ENCODE results near the gene MOGAT3. TPM values are rescaled to one million over a fixed set of nuclear protein-coding genes. Genes with fewer than 3 reads are reported as not detected.

The MOGAT3 gene
- polyA plus RNA-seq (ENCODE audit: insufficient read length in 10 of 10): under 1 TPM in 2 of 10 donors, not detected in 8; 0.16 to 0.25 TPM
- long read RNA-seq, donor 1: 0 reads
- long read RNA-seq, donor 2: 0 reads
- long read RNA-seq, donor 3: 0 reads
- long read RNA-seq, donor 4: 0 reads
- long read RNA-seq, donor 5: 0 reads
- long read RNA-seq, donor 6: 0 reads
- long read RNA-seq, donor 7: 0 reads
- long read RNA-seq, donor 8: 0 reads
- long read RNA-seq, donor 9: 0 reads

DNA sequence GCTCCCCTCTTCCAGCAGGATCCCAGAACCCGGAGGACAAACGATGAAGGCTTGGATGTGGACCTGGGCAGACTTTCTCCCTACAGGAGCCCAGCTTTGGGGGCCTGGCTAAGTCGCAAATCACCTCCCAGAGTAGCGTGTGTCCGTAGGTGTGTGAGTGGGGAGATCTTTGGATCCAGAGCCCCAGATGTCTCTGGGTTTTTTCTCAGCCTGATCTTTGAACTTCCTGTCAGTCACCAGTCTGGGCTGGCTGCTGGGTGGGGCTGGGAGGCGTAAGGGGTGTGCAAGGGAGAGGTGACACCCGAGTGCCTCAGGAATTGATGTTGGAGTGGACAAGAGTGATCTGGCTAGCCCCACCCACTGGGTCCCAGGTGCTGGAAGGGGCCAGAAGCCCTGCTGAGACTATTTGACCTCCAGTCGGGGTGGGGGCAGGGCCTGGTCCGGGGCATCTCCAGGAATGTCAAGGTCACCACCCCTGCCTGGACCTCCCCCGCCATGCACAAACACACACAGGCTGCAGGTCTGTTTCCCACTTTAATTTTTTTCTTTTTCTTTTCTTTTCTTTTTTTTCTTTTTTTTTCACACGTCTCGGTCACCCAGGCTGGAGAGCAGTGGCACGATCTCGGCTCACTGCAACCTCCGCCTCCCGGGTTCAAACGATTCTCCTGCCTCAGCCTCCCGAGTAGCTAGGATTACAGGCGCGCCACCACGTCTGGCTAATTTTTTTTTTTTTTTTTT is at the start of gene MOGAT3:
Gene MOGAT3, minus strand, starts transcription at position 175 of the 738 bp plus-strand sequence. CDS start 182 bp downstream, outside the sequence.
- no peak for DNase-seq

DNA sequence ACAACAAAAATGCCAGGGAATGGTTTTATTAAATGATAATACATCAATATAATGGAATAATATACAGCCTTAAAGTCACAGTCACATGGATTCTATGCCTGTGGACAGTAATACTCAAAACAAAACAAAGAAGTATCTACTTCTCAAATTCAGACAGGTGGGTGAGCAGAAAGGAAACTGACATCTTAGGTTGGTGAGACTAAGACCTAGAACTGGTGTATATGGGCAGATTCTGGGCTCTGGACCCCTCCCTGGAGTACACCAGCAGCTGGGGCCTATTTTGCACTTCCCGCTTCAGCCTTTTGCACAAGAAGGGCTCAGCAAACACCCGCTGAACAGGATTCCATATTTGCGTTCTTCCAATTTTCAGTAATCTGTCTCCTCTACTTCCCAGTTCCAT is 49.5 kb upstream of the MOGAT3 start:
- no peak for DNase-seq

GRCh38 chr7:101248276-101248675 is 47.4 kb upstream of the MOGAT3 start:
- no peak for DNase-seq

- no peak for DNase-seq
These were observed 44.4 kb upstream of the MOGAT3 start for GRCh38 chr7:101245147-101245668.

- peak; percentile 89 to 99 (median 93) for DNase-seq
These were observed 43.7 kb upstream of the MOGAT3 start, which contains the start of gene FIS1 for GRCh38 chr7:101244375-101245146. TSS of gene FIS1 (minus strand) at chr7:101245081. CDS start at chr7:101245004, 77 bp downstream.

DNA sequence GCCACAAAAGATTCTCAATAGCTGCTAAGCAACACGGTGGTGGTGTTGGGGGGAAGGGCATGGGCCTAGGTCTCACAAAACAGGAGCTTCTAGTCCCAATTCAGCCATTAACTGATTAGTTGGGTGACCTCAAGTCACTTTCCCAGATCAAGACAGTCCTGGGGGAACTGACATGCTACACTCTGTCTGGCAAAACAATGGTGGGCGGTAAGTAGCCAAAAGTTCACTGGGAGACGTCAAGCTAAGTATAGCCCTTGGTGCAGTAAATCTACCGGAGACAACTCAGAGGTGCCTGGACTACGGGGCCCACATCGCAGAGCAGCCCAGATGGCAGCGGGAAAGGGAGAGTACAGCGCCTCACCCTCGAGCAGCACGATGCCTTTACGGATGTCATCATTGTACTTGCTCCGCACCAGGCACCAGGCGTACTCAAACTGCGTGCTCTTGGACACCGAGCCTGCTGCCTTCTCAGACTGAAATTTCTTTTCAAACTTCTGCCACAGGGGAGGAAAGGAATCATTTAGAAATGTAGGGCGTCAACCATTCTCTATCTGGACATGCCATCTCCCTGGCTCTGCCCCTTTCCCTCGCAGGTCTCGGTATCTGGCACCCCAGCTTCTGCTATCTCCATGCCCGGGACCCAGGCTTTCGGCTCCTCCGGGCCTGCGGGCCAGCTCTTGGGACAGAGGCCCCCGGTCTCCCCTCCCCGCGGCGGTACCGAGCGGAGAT is 43.0 kb upstream of the MOGAT3 start:
- DNase-seq: peak in 1 of 3 donors; percentile 38

DNA sequence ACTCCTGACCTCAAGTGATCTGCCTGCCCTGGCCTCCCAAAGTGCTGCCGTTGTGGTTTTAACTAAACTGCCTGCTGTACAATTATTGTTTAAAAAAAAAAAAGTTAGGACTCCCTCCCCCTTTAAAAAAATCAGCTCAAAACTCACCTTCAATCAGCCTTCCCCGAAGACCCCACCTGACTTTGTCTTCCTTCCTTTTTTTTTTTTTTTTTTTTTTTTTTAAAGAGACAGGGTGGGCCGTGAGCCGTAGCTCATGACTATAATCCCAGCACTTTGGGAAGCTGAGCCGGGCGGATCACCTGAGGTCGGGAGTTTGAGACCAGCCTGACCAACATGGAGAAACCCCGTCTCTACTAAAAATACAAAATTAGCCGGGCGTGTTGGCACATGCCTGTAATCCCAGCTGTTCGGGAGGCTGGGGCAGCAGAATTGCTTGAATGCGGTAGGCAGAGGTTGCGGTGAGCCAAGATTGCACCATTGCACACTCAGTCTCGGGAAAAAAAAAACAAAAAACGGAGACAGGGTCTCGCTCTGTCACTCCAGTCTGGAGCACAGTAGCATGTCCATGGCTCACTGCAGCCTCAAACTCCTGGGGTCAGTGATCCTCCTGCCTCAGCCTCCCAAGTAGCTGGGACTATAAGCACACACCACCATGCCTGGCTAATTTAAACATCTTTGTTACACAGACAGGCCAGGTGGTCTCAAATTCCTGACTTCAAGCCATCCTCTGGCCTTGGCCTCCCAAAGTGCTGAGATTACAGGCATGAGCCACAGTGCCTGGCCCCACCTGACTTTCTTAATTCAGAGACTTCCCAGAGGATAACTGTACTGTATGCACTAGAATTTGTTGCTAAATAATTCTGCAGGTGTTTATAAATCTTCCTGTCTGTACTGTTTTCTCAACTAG is 40.9 kb upstream of the MOGAT3 start:
- DNase-seq: no peak

DNA sequence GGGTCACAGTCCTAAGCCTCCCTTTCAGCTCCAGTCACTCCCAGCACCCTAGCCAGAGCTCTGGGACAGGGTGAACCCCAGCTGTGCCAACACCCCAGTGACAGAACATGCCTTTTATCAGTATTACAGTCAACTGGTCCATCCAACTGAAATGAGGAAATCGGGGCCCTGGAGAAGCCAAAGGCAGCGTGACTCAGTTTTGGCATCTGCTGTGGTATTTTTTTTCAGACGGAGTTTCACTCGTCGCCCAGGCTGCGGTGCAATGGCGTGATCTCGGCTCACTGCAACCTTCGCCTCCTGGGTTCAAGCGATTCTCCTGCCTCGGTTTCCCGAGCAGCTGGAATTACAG is 40.2 kb upstream of the MOGAT3 start:
- DNase-seq: no peak

- DNase-seq: no peak
These were observed 39.6 kb upstream of the MOGAT3 start for GRCh38 chr7:101240226-101241014.

DNA sequence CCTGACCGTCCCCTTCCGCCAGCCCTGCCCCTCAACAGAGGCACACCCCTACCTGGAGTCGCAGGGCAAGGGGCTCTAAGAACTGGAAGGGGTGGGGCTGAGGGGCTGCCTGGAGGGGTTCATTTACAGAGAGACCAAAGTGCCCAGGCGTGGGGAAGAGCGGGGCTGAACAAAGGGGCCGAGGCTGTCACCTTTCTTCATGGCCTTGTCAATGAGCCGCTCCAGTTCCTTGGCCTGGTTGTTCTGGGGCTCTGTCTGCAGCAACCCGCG is 39.0 kb upstream of the MOGAT3 start:
- DNase-seq: no peak

DNA sequence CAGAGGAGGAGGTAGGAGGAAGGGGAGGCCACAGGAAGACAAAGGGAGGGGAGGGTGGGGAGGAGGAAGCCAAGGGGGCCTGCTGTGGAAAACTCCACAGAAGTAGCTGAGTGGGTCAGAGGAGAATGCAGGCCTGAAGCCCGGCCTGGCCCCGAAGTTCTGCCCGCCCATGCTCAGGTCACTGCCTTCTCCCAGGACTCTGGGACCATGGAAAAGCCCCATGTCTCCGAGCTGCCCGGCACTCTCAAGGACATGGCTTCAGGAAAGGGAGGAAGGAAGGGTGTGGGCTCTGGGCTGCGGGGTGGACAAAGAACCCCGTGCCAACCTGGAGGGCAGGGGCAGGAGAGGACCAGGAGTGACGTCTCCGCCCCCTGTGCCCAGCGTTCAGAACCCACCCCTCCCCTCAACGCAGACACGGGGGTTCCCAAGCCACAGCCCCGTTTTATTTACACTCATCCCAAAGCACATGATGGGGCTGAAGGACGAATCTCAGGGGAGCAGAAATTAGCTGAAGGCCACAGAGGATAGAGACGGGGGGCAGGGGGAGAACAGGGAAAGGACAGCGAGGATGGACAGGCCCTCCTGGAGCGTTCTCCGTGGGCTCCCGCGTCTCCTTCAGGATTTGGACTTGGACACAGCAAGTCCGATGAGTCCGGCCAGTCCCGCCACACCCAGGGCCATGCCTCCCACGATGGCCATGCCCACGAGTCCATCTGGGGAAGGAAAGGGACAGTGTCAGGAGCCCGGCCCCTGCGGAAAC is 38.5 kb upstream of the MOGAT3 start:
- DNase-seq: no peak

DNA sequence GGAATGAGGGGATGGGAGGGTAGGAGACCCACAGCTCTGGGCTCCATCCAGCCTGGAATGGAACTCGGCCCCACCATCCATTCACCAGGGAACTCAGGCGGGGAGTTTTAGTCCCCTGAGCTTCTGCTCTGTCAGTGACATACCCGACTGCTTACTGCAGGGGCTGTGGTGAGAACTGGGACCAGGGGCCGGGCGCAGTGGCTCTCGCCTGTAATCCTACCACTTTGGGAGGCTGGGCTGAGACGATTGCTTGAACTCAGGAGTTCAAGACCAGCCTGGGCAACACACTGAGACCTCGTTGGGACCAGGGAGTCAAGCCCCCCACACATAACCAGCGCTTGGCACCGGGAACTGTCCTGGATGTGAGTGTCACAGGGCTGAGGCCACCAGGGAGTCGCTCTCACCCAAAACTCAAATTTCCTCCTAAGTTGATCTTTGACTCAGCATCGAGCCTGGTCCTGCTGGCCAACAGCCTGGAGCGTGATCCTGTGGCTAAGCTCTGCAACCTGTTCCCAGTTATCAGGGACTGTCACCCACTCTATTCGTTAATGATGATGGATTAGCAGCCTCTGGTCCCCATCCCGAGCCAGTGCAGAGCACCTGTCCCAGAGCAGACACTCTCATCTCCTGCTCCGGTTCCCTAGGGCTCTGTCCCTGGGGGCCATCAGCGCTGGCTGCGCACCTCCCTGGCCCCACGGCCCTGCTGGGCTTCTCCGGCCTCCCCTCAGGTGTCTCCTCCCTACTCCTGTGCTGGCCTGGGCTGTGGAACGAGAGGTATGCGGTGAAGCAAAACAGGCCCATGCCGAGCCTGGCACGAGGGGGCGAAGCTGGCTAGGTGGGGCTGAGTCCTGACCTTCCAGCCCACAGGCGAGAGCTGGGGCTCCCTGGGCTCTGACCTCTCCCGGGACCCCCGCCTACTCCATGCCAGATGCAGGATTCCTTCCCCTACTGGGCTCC is 37.7 kb upstream of the MOGAT3 start:
- no peak for DNase-seq

DNA sequence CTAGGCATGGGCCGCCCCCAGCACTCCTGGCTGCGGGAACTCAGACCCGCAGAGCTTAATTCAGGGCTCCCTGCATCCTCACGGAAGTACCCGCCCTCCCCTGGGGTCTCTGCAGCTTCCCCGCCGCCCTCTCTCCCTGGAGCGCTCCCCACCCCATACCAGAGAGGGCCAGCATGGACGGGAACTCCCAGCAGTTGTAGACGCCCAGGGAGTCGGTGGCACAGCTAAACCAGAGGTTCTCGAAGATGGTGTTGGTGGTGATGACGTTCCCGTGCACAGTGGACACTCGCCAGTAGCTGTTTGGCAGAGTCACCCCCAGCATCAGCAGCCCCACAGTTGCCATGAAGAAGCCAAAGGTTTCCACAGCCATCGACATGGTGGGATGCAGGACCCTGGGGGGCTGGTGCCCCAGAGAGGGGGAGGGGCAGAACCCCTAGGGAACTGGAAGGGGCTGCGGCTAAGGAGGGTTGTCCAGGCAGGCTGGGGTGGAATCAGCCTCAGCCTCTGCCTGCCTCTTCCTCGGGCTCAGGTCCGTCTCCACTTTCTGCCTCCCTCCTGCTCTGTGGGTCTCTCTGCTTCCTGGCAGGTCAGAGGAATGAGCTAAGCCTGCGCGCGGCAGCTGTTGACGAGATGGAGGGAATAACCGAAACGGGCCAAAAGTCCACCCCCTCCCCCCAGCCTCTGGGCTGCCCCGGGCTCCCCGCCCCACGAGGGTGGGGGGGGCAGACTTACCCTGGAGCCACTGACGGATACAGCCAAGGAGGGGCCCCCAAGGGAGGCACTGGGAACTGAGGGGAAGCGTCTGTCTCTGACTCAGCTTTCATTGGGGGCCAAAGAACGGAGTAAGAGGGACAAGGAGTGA is 36.6 kb upstream of the MOGAT3 start, which contains the start of gene CLDN15:
Gene CLDN15, minus strand, starts transcription at position 597 of the 862 bp plus-strand sequence. Its CDS starts 221 bp downstream, at position 376.
- DNase-seq: peak; percentile 62 to 85 (median 70)

- DNase-seq: no peak
These were observed 35.5 kb upstream of the MOGAT3 start for GRCh38 chr7:101236292-101236835.

DNA sequence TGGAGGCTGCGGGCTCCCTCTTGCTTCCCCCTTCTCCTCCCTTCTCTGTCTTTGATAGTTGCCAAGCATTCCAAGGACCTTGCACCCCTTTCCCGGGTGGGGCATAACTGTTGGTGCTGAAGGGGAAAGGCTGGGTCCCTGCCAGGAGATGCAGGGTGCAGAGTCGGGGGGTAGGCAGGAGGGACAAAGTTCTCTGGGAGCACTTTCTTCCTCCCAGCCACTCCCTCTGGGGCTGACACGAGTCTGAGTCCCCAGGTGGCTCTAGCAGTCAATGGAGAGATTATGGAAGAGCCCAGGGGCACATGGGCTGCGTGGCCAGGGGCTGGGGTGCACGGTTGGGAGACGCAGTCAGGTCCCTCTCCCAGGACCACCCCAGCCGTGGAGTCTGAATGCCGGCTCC is 34.7 kb upstream of the MOGAT3 start:
- no peak for DNase-seq

GRCh38 chr7:101235050-101235449 is 34.2 kb upstream of the MOGAT3 start:
- DNase-seq: no peak

- DNase-seq: no peak
These were observed 33.8 kb upstream of the MOGAT3 start for GRCh38 chr7:101234636-101235035.
